DMS153 (cell line): ENCODE data around the gene MYO15A.

Experiments
- DNase-seq: peaks from one replicate; lab custom pipeline; 2025; lab: John Stamatoyannopoulos, UW

The MYO15A gene

DNA sequence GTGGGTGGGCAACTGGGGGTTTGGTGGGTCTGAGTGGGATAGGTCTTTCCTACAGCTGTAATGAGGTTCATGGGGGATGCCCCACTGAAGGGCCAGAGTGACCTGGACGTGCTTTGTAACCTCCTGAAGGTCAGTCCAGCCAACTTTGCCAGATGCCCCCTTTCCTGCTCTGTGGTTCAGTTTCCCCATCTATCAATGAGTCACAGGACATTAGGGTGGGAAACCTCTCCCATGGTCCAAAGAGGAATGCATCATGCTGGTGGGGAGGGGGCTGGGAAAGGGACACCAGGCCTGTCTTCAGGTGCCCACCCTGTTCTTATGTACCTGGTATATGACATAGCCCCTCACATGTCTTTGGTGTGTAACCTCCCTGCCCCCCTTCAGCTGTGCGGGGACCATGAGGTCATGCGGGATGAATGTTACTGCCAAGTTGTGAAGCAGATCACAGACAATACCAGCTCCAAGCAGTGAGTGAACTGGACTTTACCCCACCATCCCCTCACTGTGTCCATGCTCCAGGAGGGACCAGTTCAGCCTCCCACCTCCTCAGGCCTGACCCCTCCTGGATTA, 51.1 kb downstream of the MYO15A start:
- no peak for DNase-seq

DNA sequence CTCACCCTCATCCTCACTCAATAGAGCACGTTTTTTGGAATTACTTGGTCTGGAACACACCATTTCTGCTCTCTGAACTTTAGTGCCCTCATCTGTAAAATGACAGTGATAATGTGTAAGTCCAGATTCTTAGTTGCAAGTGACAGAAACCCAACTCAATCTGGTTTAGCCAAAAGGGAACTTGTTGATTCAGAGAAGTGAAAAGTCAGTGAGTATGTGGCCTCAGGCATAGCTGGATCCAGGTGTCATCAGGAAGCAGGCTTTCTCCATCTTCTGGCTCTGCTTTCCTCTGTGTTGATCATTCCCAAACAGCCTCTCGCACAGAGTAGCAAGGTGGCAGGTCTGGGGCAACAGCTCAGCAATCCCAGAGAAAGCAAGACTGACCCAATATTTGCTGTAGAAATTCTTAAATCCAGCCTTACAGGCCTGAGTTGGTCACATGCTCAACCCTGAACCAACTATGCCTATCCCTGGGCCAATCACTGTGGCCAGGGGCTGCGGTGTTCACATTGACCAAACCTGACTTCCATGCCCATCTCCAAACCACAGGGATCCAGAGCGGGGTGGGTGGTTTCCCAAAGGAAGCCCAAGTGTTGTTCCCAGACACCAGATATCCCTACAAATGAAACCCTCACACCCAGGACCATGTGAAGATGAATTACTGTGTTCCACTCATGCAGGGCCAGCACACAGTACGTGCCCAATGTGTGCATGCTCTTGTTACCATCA, 51.7 kb downstream of the MYO15A start:
- DNase-seq: no peak

DNA sequence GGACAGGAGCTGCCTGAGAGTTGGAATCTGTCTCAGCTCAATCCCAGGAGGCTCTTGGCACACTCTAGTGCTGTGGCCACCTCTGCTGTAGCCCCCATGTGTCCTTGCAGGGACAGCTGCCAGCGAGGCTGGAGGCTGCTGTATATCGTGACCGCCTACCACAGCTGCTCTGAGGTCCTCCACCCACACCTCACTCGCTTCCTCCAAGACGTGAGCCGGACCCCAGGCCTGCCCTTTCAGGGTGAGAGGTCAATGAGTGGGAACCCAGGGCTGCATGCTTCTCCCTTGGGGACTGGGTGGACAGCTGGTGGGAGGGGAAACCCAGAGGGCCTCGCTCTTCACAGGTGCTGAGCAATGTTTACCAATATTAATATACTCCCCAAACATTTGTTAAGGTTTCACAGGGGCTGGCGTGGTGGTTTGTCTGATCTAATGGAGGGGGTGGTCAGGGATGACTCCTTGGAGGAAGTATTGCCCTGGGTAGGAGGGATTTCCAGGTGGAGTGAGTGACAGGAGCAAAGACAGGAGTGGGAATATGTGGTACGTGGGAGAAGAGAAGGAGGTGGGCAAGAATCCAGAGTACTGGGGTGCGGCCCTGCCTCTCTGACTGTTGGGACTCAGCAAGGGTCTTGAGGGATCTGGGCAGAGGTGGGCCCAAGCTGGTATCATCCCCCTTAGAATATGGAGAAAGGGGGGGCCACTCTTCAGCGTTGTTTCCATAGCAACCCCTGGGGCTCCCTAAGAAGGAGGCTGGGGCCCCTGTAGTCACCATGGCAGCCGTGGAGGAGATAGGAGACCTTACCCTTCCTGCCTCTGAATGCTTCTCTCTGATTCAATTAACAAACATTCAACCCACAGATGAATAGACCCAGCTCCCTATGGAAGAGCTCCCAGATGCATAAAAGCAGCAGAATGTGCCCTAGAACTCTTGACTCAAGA, 52.9 kb downstream of the MYO15A start:
- DNase-seq: no peak

DNA sequence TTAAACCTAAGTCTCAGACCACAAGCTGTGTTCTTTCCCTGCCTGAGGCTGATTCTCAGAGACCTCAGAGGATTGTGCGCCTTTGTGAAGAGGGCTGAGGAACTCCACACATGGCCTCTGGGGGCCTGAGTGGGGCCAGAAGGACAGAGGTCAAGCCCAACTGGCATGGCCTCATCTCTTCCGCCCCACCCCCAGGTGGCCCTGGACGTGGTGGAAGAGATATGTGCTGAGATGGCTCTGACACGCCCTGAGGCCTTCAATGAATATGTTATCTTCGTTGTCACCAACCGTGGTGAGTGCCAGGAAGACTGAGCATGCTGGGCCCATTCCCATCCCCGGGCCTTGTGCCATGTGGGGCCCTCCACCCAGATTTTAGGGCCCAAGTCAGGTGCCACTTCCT, 55.0 kb downstream of the MYO15A start:
- DNase-seq: no peak

DNA sequence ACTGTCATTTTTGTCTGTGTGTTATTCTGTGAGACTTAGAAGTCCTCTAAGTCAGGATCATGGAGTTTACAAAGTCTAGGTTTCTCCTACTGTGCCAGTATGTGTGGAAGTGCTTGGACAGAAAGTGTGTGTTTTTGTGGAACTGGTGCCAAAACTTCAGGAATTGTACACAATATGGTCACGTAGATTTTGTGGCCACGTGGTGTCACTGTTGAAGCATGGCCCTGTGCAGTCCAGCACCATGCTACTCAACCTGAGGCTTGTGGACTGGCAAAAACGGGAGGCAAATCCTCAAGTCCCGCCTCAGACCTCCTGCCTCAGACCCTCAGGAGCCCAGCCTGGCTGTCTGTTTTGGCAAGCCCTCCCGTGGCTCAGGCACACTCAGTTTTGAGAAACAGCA, 58.3 kb downstream of the MYO15A start:
- DNase-seq: no peak

DNA sequence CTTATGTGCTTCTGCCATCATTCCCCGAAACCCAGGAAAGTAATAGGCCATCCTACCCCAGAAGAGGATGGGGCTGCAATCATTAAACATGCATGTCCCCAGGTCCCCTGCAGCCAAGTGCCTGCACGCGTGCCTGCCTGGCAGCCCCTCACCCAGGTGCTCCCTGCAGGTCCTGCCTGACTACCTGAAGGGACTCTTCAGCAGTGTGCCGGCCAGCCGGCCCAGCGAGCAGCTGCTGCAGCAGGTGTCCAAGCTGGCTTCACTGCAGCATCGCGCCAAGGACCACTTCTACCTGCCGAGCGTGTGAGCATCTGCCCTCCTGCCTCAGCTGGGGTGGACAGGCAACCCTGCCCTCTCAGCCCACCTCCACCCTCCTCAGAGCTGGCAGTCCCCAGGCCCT, 58.9 kb downstream of the MYO15A start:
- DNase-seq: no peak

DNA sequence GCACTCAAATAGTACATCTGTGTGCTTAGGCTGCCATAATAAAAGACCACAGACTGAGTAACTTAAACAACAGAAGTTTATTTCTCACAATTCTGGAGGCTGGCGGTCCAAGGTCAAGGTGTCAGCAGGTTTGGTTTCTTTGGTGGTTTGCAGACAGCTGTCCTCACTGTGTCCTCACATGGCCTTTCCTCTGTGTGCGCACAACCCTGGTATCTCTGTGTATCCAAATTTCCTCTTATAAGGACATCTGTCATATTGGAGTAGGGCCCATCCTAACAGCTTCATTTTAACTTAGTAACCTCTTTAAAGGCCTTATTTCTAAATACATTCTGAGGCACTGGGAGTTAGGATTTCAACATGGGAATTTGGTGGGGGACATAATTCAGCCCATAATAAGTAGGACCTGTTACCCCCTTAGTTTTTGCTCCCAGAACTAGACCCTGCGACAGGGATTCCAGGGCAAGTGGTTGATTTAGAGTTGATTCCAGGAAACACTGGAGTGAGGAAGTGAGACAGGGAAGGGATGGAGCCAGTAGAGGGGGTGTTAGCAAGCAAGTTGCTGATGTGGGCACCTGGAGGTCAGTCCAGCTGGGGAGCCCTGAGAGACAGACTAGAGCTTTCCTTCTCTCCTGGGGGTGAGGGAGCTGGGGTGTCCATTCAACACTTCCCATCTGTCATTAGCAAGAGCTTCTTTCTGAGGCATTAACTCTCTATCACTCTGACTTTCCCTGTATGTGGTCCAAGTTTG, 64.1 kb downstream of the MYO15A start:
- DNase-seq: no peak

DNA sequence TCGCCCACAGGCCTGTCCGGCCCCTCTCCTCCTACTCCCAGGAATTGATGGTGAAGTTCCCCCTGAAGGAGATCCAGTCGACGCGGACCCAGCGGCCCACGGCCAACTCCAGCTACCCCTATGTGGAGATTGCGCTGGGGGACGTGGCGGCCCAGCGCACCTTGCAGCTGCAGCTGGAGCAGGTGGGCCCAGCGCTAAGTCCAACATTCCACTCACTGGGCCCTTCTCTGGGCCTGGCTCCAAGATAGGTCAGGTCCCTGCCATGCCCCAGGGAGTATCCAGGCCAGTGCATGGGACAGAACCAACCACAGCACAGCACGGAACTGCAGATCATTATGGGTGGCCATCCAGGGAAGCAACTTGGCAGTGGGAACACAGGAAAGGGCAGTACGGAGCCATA, 65.2 kb downstream of the MYO15A start:
- no peak for DNase-seq

DNA sequence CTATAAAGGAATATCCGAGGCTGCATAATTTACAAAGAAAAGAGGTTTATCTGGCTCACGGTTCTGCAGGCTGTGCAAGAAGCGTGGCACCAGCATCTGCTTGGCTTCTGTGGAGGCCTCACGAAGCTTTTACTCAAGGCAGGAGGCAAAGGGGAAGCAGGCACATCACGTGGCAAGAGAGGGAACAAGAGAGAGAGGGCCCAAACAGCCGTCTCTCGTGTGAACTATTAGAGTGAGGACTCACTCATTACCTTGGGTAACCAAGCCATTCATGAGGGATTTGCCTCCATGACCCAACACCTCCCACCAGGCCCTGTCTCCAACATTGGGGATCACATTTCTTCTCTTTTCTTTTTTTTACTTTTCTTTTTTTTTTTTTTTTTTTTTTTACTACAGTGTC, 67.6 kb downstream of the MYO15A start:
- DNase-seq: no peak

DNA sequence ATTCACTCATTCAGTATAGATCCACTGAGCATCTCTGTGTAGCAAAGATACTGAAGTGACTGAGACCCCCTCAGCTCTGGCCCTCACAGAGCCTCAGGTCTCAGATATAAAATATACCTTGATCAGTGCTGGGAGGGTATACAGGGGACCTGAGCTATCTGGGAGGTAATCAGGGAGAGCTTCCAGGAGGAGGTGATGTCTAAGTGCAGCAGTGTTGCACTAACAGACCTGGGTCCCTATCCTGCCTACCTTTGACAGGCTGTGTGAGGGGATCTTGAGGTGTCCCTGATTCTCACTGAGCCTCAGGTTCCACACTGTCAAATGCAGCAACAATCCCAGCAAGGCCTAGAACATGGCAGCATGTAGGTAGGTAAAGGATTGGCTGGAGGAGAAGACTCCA, 68.6 kb downstream of the MYO15A start:
- DNase-seq: no peak

DNA sequence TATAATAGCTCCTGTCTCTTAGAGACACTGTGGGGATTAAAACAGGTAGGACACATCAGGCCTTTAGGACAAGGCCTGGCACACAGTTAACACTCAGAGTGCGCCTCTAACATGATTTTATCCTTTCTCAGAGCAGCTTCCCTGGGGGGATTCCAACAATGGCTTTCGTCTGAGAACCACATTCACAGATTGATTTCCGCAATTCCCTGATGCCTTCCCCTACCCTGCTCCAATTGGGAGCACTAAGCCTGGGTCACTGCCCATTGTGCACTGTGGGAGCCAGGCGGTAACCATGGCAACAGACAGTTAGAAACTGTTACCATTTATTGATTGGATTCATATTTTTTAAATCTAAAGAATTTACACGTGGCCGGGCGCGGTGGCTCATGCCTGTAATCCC, 69.2 kb downstream of the MYO15A start:
- no peak for DNase-seq

DNA sequence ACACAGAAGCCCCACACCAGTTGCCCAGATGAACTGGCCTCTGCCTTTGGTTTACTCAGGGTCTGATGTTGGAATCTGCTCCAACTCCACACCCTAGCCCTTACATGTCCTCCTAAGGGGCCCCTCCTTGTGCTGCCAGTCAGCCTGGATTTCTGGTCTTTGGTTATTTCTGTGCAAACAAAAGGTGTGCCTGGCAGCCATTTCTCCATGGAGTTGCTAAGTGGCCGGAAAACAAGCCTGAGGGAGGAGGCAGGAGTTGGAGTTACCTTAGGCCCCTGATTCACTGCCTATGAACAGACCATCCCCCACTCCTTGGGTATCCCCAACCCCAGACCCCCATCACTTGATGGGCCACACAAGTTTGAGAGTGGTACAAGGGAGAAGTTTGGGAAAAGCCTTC, 70.6 kb downstream of the MYO15A start:
- DNase-seq: no peak

DNA sequence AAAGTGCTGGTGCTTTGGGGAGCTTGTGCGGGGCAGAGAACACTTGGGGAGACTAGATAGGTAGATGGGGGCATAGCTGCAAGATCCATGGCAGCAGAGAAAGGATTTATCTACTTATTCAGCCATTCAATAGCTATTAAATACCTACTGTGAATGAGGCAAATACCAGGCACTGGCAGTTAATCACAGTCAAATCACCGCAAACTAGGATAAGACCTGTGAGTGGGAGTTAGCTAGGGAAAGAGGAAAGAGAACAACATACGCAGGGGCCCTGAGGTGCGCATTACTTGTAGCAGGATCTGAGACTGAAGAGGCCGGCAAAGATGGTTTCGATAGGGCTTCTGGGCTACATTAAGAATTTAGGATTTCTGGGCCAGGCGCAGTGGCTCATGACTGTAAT, 71.2 kb downstream of the MYO15A start:
- DNase-seq: no peak

DNA sequence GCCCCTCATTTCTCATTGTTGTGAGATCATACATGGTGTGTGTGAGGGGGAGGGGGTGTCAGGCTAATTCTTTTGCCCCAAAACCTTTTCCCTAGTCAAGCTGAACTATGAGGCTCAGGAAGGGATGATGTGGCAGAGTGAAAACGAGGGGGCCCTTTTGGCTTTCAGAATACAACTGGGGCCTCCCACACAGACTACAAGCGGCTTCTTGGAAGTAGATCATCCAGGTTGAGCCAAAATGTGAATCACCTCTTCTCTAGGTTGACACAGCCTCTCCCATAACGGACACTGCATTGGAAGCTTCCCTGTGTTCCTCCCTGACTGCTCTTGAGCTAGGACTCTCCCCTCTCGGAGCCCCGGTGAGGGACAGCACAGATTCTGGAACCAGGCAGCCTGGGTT, 72.8 kb downstream of the MYO15A start:
- no peak for DNase-seq

DNA sequence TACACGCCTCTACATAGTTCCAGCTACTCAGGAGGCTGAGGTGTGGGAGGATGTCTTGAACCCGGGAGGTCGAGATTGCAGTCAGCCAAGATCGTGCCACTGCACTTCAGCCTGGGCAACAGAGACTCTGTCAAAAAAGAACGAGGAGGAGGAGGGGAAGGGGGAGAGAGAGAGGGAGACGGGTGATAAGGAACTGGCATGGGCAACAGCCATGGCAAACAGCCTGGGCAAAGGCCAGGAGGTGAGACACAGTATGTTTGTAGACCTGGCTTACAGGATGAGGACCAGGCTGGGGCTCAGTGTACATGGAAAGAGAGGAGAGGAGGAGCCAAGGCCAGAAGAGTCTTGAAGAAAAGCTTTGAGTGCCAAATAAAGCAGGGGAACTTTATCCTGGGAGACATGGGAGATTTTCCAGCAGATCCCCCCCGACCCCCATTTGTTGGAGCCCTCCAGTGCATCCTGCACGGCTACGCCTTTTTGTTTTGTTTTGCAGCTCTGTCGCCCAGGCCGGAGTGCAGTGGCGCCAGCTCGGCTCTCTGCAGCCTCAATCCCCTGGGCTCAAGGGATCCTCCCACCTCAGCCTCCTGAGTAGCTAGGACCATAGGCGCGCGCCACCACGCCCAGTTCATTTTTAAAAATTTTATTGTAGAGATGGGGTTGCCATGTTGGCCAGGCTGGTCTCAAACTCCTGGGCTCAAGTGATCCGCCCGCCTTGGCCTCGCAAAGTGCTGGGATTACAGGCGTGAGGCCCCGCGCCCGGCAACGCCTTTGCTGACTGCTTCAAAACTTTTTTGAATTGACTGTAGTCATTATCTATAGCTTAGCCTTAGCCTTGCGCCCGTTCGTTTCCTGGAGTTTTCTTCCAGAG, 73.8 kb downstream of the MYO15A start:
- no peak for DNase-seq

DNA sequence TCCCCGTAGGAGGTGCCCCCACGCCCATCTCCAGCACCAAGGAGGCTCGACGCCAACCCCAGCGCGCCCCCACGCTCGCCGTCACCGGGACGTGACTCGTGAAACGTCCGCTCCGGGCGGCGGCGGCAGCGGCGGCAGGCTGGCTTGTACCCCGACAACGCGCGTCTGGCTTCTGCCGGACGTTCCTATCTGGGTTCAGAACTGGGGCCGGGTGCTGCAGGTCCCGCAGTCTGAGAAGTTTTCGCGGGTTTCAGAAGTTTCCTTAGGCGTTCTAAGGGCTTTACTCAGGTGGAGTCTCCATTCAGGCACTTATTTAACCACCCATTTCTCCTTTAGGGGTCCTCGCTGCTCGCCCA, 74.4 kb downstream of the MYO15A start:
- DNase-seq: no peak

DNA sequence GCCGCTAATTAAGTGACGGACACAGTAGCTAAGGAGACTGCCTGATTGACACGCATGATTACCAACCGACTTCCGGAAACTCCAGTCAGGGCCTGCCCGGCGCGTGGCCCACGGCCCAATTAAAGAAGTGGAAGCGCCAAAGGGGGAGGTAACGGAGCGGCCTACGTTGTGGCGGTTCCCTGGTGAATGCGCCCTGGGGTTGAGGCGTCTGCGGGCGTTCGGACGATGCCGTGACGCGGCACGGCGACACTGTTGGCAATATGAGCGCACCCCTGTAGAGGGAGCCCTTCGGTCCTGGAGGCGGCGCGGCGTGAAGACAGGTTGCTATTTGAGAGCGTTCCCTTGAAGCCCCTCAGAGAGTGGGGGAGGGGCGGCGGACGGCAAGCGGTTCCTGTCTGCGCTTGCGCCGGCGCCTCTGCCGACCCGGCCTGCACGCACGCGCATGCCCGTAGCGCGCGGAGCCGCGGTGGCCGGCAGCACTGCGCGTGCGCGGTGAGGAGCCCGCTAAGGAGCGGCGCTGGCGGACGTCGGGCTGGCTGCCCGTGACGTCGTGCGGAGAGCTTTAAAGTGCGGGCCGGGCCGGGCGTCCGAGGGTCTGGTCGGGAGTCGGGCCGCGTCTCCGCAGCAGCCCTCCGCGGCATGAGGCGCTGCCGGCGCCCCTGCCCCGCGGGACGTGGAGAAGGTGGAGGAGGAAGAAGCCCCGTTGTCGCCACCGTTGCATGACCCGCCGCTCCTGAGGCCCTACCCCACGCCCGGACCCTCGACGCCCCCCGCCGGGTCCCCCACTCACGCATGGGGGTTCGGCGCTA, 75.0 kb downstream of the MYO15A start, which contains the start of gene ALKBH5:
ALKBH5 (plus strand) TSS at position 495 of the 809 bp plus-strand sequence. CDS start 416 bp downstream, outside the sequence.
- DNase-seq: peak; percentile 93

DNA sequence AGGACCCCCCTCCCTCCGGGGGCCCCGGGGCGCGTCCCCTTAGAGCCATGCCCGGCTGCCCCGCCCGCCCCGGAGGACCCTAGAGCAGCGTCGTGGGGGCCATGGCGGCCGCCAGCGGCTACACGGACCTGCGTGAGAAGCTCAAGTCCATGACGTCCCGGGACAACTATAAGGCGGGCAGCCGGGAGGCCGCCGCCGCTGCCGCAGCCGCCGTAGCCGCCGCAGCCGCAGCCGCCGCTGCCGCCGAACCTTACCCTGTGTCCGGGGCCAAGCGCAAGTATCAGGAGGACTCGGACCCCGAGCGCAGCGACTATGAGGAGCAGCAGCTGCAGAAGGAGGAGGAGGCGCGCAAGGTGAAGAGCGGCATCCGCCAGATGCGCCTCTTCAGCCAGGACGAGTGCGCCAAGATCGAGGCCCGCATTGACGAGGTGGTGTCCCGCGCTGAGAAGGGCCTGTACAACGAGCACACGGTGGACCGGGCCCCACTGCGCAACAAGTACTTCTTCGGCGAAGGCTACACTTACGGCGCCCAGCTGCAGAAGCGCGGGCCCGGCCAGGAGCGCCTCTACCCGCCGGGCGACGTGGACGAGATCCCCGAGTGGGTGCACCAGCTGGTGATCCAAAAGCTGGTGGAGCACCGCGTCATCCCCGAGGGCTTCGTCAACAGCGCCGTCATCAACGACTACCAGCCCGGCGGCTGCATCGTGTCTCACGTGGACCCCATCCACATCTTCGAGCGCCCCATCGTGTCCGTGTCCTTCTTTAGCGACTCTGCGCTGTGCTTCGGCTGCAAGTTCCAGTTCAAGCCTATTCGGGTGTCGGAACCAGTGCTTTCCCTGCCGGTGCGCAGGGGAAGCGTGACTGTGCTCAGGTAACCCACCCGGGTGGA, 75.8 kb downstream of the MYO15A start:
- DNase-seq: no peak

DNA sequence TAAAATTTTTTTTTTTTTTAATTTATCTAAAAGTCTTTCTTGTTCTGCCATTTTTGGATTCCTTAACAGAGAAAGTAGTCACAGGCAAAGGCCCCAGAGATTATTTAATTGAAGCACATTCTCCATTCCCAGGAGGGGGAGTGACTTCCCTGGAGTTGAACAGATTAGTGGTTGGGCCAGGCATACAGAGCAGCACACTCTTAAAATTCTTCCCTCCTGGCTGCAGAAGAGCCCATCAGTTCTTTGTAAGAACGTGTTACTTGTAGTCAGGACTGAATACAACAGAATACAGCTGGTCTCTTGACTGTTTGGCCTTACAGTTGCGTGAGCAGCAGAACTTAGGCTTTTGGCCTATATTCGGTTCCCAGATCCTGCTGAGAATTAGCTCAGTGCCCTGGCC, 76.8 kb downstream of the MYO15A start:
- DNase-seq: no peak
